ENCODE measurements around the gene AGTPBP1. TPM values are rescaled to one million over a fixed set of nuclear protein-coding genes. Genes with fewer than 3 reads are reported as not detected.

Gene AGTPBP1
- total and polyA plus RNA-seq, 2 donors from 2014 or later = 4.1 to 25.8 TPM

DNA sequence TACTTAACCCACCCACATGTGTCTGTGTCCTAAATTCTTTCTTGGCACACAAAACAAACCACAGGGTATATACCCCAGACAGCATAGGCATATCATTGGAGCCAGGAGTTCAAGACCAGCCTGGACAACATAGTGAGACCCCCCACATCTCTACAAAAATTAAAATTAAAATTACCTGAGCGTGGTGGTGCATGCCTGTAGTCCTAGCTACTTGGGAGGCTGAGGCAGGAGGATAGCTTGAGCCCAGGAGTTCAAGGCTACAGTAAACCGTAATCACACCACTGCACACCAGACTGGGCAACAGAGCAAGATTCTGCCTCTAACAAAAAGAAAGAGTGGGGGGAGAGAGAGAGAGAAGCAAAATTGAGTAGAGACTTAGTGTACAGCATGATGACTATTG lies 4.6 kb upstream of the AGTPBP1 start:
- no peaks in the 10 kb centered on the region for H3K36me3 ChIP-seq (ENCODE audit: control insufficient read depth in 2 of 3, insufficient read depth in 3 of 3, low read length in 3 of 3)
- no peak overlapping the region for H3K27ac ChIP-seq (ENCODE audit: low read depth in 2 of 2, low read length in 2 of 2)
- no peak overlapping the region for H3K4me3 ChIP-seq (ENCODE audit: low read length in 3 of 3)
- FAIRE-seq (no peak), DNase-seq (no peak)
- peaks cover 0 to 4% (median 0%) of the 10 kb centered on the region in 3 donors for H3K4me1 ChIP-seq (ENCODE audit: control insufficient read depth in 2 of 3, insufficient read depth in 2 of 3, low read depth in 1 of 3, low read length in 3 of 3)
- TF ChIP-seq, protein P1, sequence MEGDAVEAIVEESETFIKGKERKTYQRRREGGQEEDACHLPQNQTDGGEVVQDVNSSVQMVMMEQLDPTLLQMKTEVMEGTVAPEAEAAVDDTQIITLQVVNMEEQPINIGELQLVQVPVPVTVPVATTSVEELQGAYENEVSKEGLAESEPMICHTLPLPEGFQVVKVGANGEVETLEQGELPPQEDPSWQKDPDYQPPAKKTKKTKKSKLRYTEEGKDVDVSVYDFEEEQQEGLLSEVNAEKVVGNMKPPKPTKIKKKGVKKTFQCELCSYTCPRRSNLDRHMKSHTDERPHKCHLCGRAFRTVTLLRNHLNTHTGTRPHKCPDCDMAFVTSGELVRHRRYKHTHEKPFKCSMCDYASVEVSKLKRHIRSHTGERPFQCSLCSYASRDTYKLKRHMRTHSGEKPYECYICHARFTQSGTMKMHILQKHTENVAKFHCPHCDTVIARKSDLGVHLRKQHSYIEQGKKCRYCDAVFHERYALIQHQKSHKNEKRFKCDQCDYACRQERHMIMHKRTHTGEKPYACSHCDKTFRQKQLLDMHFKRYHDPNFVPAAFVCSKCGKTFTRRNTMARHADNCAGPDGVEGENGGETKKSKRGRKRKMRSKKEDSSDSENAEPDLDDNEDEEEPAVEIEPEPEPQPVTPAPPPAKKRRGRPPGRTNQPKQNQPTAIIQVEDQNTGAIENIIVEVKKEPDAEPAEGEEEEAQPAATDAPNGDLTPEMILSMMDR (IDR thresholded peaks at IDR 0.05; ENCODE audit: borderline replicate concordance, extremely low read depth, insufficient read depth) = no peak
- H3K27me3 ChIP-seq (ENCODE audit: control insufficient read depth, insufficient read depth, low read length) = no peaks in the 10 kb centered on the region
- H3K9ac ChIP-seq (ENCODE audit: low read length in 3 of 3) = no peak overlapping the region
- intact Hi-C loops (cut with DNase I) = no loop called here
- no peaks in the 10 kb centered on the region for H3K9me3 ChIP-seq (ENCODE audit: control insufficient read depth in 2 of 3, insufficient read depth in 1 of 3, low read length in 3 of 3)

DNA sequence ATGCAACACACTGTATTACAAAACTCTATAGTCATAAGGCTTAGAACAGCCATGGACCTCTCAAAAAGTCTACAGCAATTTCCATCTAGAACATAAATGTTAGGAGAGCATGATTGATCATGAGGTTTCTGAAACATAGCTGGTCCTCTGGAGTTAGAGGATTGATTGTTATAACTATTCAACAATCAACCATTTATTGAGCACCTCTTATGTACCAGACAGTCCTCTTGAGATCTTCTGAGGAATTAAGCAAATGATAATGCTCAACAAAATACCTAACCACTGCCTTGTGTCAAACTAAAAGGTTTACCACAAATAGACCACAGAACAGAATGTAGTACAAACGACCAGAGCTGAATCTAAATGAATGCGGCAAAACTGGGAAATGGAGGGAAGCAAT lies 3.4 kb upstream of the AGTPBP1 start:
- no peaks in the 10 kb centered on the region for H3K27me3 ChIP-seq (ENCODE audit: control insufficient read depth, insufficient read depth, low read length)
- intact Hi-C loops (cut with DNase I) = no loop called here
- TF ChIP-seq, protein P1 (IDR thresholded peaks at IDR 0.05; ENCODE audit: borderline replicate concordance, extremely low read depth, insufficient read depth) = no peak
- H3K4me1 ChIP-seq (ENCODE audit: control insufficient read depth in 2 of 3, insufficient read depth in 2 of 3, low read depth in 1 of 3, low read length in 3 of 3) = peaks cover 0 to 8% (median 0%) of the 10 kb centered on the region in 3 donors
- no peak overlapping the region for H3K4me3 ChIP-seq (ENCODE audit: low read length in 3 of 3)
- no peak overlapping the region for H3K27ac ChIP-seq (ENCODE audit: low read depth in 2 of 2, low read length in 2 of 2)
- no peak for DNase-seq
- H3K9ac ChIP-seq (ENCODE audit: low read length in 3 of 3) = no peak overlapping the region
- no peaks in the 10 kb centered on the region for H3K9me3 ChIP-seq (ENCODE audit: control insufficient read depth in 2 of 3, insufficient read depth in 1 of 3, low read length in 3 of 3)
- FAIRE-seq = no peak
- no peaks in the 10 kb centered on the region for H3K36me3 ChIP-seq (ENCODE audit: control insufficient read depth in 2 of 3, insufficient read depth in 3 of 3, low read length in 3 of 3)

DNA sequence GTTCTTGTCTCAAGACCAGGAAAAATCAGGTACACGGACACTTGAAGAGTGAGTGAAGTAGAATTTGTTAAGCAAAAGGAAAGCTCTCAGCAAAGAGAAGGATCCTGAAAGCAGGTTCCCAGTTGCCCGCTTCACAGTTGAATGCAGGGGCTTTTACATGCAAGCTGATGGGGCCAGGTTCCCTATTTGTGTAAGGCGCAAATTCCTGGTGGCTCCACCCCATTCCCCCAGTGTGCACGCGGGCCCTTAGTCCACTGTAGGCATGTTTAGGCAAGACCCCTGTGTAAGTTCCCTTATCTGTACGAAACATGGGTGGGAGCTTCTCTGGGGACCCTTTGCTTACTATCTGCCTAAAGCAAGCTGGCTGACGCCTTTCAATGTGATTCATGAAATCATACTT lies 2.7 kb upstream of the AGTPBP1 start:
- DNase-seq = no peak
- no peak for FAIRE-seq
- H3K36me3 ChIP-seq (ENCODE audit: control insufficient read depth in 2 of 3, insufficient read depth in 3 of 3, low read length in 3 of 3) = no peaks in the 10 kb centered on the region
- H3K9ac ChIP-seq (ENCODE audit: low read length in 3 of 3) = no peak overlapping the region
- TF ChIP-seq, protein P1 (IDR thresholded peaks at IDR 0.05; ENCODE audit: borderline replicate concordance, extremely low read depth, insufficient read depth) = no peak
- peaks cover 0 to 8% (median 0%) of the 10 kb centered on the region in 3 donors for H3K4me1 ChIP-seq (ENCODE audit: control insufficient read depth in 2 of 3, insufficient read depth in 2 of 3, low read depth in 1 of 3, low read length in 3 of 3)
- no peaks in the 10 kb centered on the region for H3K9me3 ChIP-seq (ENCODE audit: control insufficient read depth in 2 of 3, insufficient read depth in 1 of 3, low read length in 3 of 3)
- no peak overlapping the region for H3K4me3 ChIP-seq (ENCODE audit: low read length in 3 of 3)
- intact Hi-C loops (cut with DNase I) = no loop called here
- no peaks in the 10 kb centered on the region for H3K27me3 ChIP-seq (ENCODE audit: control insufficient read depth, insufficient read depth, low read length)
- H3K27ac ChIP-seq (ENCODE audit: low read depth in 2 of 2, low read length in 2 of 2) = no peak overlapping the region
